ENCODE measurements around the gene HNRNPL.
A peak's percentile ranks its signal among the peaks of the same experiment; 100 is the strongest.
"Not testable (repeated sequence)": the region's sequence is repeated elsewhere in the genome, so short reads cannot be mapped to it uniquely, and the experiment has no call there.

The HNRNPL gene

DNA sequence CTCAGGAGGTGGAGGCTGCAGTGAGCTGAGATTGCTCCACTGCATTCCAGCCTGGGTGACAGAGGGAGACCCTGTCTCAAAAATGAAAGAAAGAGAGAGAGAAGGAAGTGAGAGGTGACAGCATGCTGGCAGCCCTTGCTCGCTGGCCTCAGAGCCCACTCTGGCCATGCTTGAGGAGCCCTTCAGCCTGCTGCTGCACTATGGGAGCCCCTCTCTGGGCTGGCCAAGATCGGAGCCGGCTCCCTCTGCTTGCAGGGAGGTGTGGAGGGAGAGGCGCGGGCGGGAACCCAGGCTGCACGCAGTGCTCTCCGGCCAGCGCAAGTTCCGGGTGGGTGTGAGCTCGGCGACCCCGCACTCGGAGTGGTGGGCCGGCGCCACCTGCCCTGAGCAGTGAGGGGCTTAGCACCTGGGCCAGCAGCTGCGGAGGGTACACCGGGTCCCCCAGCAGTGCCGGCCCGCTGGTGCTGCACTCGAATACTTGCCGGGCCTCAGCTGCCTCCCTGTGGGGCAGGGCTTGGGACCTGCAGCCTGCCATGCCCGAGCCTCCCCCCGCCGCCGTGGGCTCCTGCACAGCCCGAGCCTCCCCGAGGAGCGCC is 28.5 kb downstream of the HNRNPL start:
- peaks cover 13% of the 10 kb centered on the region for H3K36me3 ChIP-seq (ENCODE audit: control insufficient read depth, insufficient read depth, low read length)
- not testable (repeated sequence) for H3K27ac ChIP-seq (ENCODE audit: low read depth, low read length, severe bottlenecking); H3K4me3 ChIP-seq (ENCODE audit: extremely low read depth, insufficient read depth, low read length, poor library complexity, severe bottlenecking); H3K9me3 ChIP-seq (ENCODE audit: control insufficient read depth, low read length)
- 94 to 97% methylated on average over 10 to 26 of the region's 29 CpGs for WGBS, 2 experiments (ENCODE audit: insufficient coverage in 2 of 2)
- peaks cover 13% of the 10 kb centered on the region for H3K4me1 ChIP-seq (ENCODE audit: control insufficient read depth, insufficient read depth, low read length, poor library complexity, severe bottlenecking)

- Histone ChIP-seq H3K4me1 (ENCODE audit: control insufficient read depth, insufficient read depth, low read length, poor library complexity, severe bottlenecking) (peaks cover 9% of the 10 kb centered on the region), H3K36me3 (ENCODE audit: control insufficient read depth, insufficient read depth, low read length) (peaks cover 22% of the 10 kb centered on the region), H3K9me3 (ENCODE audit: control insufficient read depth, low read length) (no peaks in the 10 kb centered on the region), H3K27ac (ENCODE audit: low read depth, low read length, severe bottlenecking) (peak overlapping the region; percentile 23), H3K4me3 (ENCODE audit: extremely low read depth, insufficient read depth, low read length, poor library complexity, severe bottlenecking) (no peak overlapping the region)
- 82 to 94% methylated on average over 7 to 10 of the region's 13 CpGs for WGBS, 2 experiments (ENCODE audit: insufficient coverage in 2 of 2)
These were observed 30.4 kb downstream of the HNRNPL start for GRCh38 chr19:38819231-38819920.

DNA sequence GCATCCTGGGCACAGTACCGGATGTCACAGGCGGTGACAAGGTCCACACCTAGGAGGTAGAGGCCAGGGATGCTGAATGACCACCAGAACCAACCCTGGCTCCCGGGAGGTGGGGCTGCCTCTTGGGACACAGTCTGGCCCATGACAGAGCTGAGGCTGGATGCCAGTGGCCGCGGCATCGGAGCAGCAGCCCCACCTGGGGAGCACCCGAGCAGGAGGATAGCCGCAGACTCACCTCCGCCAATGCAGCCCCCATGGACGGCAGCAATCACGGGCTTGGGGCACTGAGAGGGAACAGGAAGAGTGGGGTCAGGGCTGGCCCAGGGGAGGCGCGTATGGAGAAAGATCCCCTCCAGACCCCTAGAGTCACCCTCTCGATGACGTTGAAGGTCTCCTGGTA is 32.7 kb downstream of the HNRNPL start:
- peaks cover 5% of the 10 kb centered on the region for H3K4me1 ChIP-seq (ENCODE audit: control insufficient read depth, insufficient read depth, low read length, poor library complexity, severe bottlenecking)
- 93% methylated on average over 15 of the region's 15 CpGs for WGBS, 2 experiments (ENCODE audit: insufficient coverage in 2 of 2)
- peaks cover 15% of the 10 kb centered on the region for H3K36me3 ChIP-seq (ENCODE audit: control insufficient read depth, insufficient read depth, low read length)
- H3K9me3 ChIP-seq (ENCODE audit: control insufficient read depth, low read length): no peaks in the 10 kb centered on the region
- H3K4me3 ChIP-seq (ENCODE audit: extremely low read depth, insufficient read depth, low read length, poor library complexity, severe bottlenecking): no peak overlapping the region
- no peak overlapping the region for H3K27ac ChIP-seq (ENCODE audit: low read depth, low read length, severe bottlenecking)

- H3K36me3 ChIP-seq (ENCODE audit: control insufficient read depth, insufficient read depth, low read length): peaks cover 15% of the 10 kb centered on the region
- no peak overlapping the region for H3K27ac ChIP-seq (ENCODE audit: low read depth, low read length, severe bottlenecking)
- H3K9me3 ChIP-seq (ENCODE audit: control insufficient read depth, low read length): no peaks in the 10 kb centered on the region
- no peak overlapping the region for H3K4me3 ChIP-seq (ENCODE audit: extremely low read depth, insufficient read depth, low read length, poor library complexity, severe bottlenecking)
- H3K4me1 ChIP-seq (ENCODE audit: control insufficient read depth, insufficient read depth, low read length, poor library complexity, severe bottlenecking): peaks cover 5% of the 10 kb centered on the region
- WGBS, 2 experiments (ENCODE audit: insufficient coverage in 2 of 2): 96 to 98% methylated on average over 16 to 18 of the region's 18 CpGs
These were observed 33.5 kb downstream of the HNRNPL start for GRCh38 chr19:38816131-38816750.

GRCh38 chr19:38815059-38816001 is 34.5 kb downstream of the HNRNPL start:
- H3K36me3 ChIP-seq (ENCODE audit: control insufficient read depth, insufficient read depth, low read length): peaks cover 15% of the 10 kb centered on the region
- H3K27ac ChIP-seq (ENCODE audit: low read depth, low read length, severe bottlenecking): no peak overlapping the region
- 94 to 96% methylated on average over 28 to 34 of the region's 34 CpGs for WGBS, 2 experiments (ENCODE audit: insufficient coverage in 2 of 2)
- H3K4me1 ChIP-seq (ENCODE audit: control insufficient read depth, insufficient read depth, low read length, poor library complexity, severe bottlenecking): peaks cover 5% of the 10 kb centered on the region
- no peaks in the 10 kb centered on the region for H3K9me3 ChIP-seq (ENCODE audit: control insufficient read depth, low read length)
- H3K4me3 ChIP-seq (ENCODE audit: extremely low read depth, insufficient read depth, low read length, poor library complexity, severe bottlenecking): no peak overlapping the region

DNA sequence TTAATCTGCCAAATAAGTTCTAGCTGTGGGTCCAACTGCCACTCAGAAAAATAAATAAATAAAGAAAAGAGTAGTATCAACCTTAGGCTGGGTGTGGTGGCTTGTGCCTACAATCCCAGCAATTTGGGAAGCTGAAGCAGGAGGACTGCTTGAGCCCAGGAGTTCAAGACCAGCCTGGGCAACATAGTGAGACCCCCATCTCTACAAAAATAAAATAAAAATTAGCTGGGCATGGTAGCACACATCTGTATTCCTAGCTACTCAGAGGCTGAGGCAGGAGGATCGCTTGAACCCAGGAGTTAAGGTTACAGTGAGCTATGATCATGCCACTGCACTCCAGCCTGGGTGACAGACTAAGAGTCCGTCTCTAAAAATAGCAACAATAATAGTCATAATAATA is 35.9 kb downstream of the HNRNPL start:
- H3K36me3 ChIP-seq (ENCODE audit: control insufficient read depth, insufficient read depth, low read length): peaks cover 15% of the 10 kb centered on the region
- not testable (repeated sequence) for H3K27ac ChIP-seq (ENCODE audit: low read depth, low read length, severe bottlenecking); H3K4me3 ChIP-seq (ENCODE audit: extremely low read depth, insufficient read depth, low read length, poor library complexity, severe bottlenecking); H3K4me1 ChIP-seq (ENCODE audit: control insufficient read depth, insufficient read depth, low read length, poor library complexity, severe bottlenecking); H3K9me3 ChIP-seq (ENCODE audit: control insufficient read depth, low read length)
- 100% methylated on average over 1 of the region's 2 CpGs; no CpG with 5 or more reads in 1 of the 2 experiments for WGBS, 2 experiments (ENCODE audit: insufficient coverage in 2 of 2)

DNA sequence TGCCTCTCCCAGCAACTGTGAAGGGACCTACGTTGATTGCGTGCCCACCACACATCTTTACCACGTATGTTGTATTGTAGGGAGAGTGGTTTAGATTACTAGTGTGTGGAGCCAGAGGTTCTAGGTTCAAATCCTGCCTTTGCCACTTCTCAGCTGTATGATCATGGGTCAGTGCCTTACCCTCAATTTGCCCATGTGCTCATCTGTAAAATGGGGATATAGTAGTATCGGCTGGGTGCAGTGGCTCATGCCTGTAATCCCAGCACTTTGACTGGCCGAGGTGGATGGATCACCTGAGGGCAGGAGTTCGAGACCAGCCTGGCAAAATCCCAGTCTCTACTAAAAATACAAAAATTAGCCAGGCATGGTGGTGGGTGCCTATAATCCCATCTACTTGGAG is 36.5 kb downstream of the HNRNPL start:
- H3K4me3 ChIP-seq (ENCODE audit: extremely low read depth, insufficient read depth, low read length, poor library complexity, severe bottlenecking): no peak overlapping the region
- no peak overlapping the region for H3K27ac ChIP-seq (ENCODE audit: low read depth, low read length, severe bottlenecking)
- H3K4me1 ChIP-seq (ENCODE audit: control insufficient read depth, insufficient read depth, low read length, poor library complexity, severe bottlenecking): no peaks in the 10 kb centered on the region
- H3K9me3 ChIP-seq (ENCODE audit: control insufficient read depth, low read length): no peaks in the 10 kb centered on the region
- H3K36me3 ChIP-seq (ENCODE audit: control insufficient read depth, insufficient read depth, low read length): peaks cover 15% of the 10 kb centered on the region
- 80 to 87% methylated on average over 1 to 3 of the region's 6 CpGs for WGBS, 2 experiments (ENCODE audit: insufficient coverage in 2 of 2)

DNA sequence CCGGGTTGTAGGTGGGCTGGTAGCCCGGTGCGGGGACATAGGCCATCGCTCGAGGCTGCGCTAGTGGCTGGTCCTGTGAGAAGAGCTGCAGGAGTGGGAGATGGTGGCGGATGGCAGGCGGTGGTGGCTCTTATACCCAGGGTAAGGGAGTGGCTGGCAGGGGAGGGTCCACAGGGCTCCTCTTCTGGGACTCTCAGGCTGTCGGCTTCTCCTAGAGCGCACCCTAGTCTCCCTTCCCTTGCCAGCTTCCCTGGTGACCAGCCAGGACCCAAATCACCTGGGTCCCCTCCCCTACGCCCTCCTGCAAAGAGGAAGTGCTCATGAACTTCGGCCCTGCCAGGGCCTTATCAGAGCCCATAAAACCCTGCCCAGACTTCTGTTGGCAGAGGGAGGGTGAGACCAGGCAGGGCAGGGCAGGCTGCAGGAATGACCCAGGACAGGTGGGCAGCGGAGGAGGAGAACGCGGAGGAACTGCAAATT is 36.9 kb downstream of the HNRNPL start, which contains the start of gene LGALS4:
Gene LGALS4, minus strand, starts transcription at position 105 of the 480 bp plus-strand sequence. Its CDS starts 59 bp downstream, at position 46.
- WGBS, 2 experiments (ENCODE audit: insufficient coverage in 2 of 2): 93 to 96% methylated on average over 11 to 12 of the region's 15 CpGs
- Histone ChIP-seq H3K4me1 (ENCODE audit: control insufficient read depth, insufficient read depth, low read length, poor library complexity, severe bottlenecking) (no peaks in the 10 kb centered on the region), H3K27ac (ENCODE audit: low read depth, low read length, severe bottlenecking) (no peak within 1 kb of the TSS), H3K36me3 (ENCODE audit: control insufficient read depth, insufficient read depth, low read length) (peaks cover 15% of the 10 kb centered on the region), H3K9me3 (ENCODE audit: control insufficient read depth, low read length) (no peaks in the 10 kb centered on the region), H3K4me3 (ENCODE audit: extremely low read depth, insufficient read depth, low read length, poor library complexity, severe bottlenecking) (no peak within 1 kb of the TSS)

GRCh38 chr19:38812009-38812840 is 37.6 kb downstream of the HNRNPL start:
- no peak overlapping the region for H3K27ac ChIP-seq (ENCODE audit: low read depth, low read length, severe bottlenecking)
- peaks cover 15% of the 10 kb centered on the region for H3K36me3 ChIP-seq (ENCODE audit: control insufficient read depth, insufficient read depth, low read length)
- H3K4me1 ChIP-seq (ENCODE audit: control insufficient read depth, insufficient read depth, low read length, poor library complexity, severe bottlenecking): no peaks in the 10 kb centered on the region
- WGBS, 2 experiments (ENCODE audit: insufficient coverage in 2 of 2): 94 to 95% methylated on average over 13 to 17 of the region's 18 CpGs
- H3K4me3 ChIP-seq (ENCODE audit: extremely low read depth, insufficient read depth, low read length, poor library complexity, severe bottlenecking): no peak overlapping the region
- no peaks in the 10 kb centered on the region for H3K9me3 ChIP-seq (ENCODE audit: control insufficient read depth, low read length)
